Heart left ventricle (tissue), 16 donors: ENCODE measurements around the gene GTF2F2. TPM values are rescaled to one million over a fixed set of nuclear protein-coding genes. Genes with fewer than 3 reads are reported as not detected.
"Not testable (repeated sequence)": the region's sequence is repeated elsewhere in the genome, so short reads cannot be mapped to it uniquely, and the experiment has no call there.

ENCODE experiments used
- ATAC-seq, 4 donors: fragments of 200-7000 bp; cut with Tn5 transposase; one replicate each; pipeline ENCODE4 v1.9.1; 2020 to 2022; ENCODE audit warnings: moderate library complexity in 4 of 4, mild to moderate bottlenecking in 3 of 4, moderate number of reproducible peaks in 1 of 4
- DNase-seq, 5 donors: peaks; one replicate each; pipeline ENCODE4 v3.0.0-alpha.2; 2020
- H3K27ac ChIP-seq, 12 donors: fragments of 200-600 bp; sonication (generic) in 4 of 12; one replicate each; pipeline versions ENCODE4 v1.5.0 to v1.8.0; 2016 to 2022; ENCODE audit warnings: mild to moderate bottlenecking in 2 of 12
- H3K27me3 ChIP-seq, 9 donors: fragments of 200-600 bp; sonication (generic) in 2 of 9; one replicate each; pipeline versions ENCODE4 v1.5.1 to v1.8.0; 2016 to 2022; ENCODE audit warnings: mild to moderate bottlenecking in 3 of 9
- H3K36me3 ChIP-seq, 9 donors: fragments of 200-600 bp; sonication (generic) in 2 of 9; one replicate each; pipeline versions ENCODE4 v1.5.0 to v1.8.0; 2018 to 2022; ENCODE audit warnings: mild to moderate bottlenecking in 2 of 9
- H3K4me1 ChIP-seq, 12 donors: fragments of 200-600 bp; sonication (generic) in 4 of 12; one replicate each; pipeline versions ENCODE4 v1.5.0 to v1.8.0; 2016 to 2022; ENCODE audit warnings: mild to moderate bottlenecking in 3 of 12
- H3K4me3 ChIP-seq, 12 donors: fragments of 200-600 bp; sonication (generic) in 4 of 12; one replicate each; pipeline versions ENCODE4 v1.5.0 to v1.8.0; 2017 to 2022; ENCODE audit warnings: mild to moderate bottlenecking in 9 of 12, moderate library complexity in 4 of 12
- H3K9me3 ChIP-seq, 12 donors: fragments of 200-600 bp; sonication (generic) in 4 of 12; one replicate each; pipeline versions ENCODE4 v1.5.0 to v1.8.0; 2016 to 2022; ENCODE audit warnings: mild to moderate bottlenecking in 1 of 12
- POLR2A ChIP-seq, 2 donors: fragments of 450-650 bp; IDR thresholded peaks; one replicate each; pipeline ENCODE4 v1.6.1; 2017; ENCODE audit warnings: antibody characterized with exemption in 2 of 2, mild to moderate bottlenecking in 2 of 2, moderate library complexity in 2 of 2
- WGBS, 4 donors: extraction: QIAGEN DNeasy Blood & Tissue Kit in 2 of 4; methylation state at CpG; one replicate each; pipeline versions ENCODE4 v1.1.5 to v1.1.7; 2013 to 2018; 5-methylcytosine and 5-hydroxymethylcytosine counted together
- intact Hi-C, 10 donors: fragments of 100-400 bp; cut with DNase I; formaldehyde crosslinking; loops; one replicate each; pipeline versions ENCODE4 v1.11.1 to v1.14.2; 2022
- polyA plus RNA-seq, 2 donors: library from polyadenylated mRNA; stranded (reverse); fragments of 200-250 nt; gene quantifications; one replicate each; pipeline ENCODE4 v1.2.3, GENCODE V29; 2013
- total RNA-seq, 9 donors: library from RNA; depleted of rRNA in 2 of 9; stranded (reverse); fragments of >200 nt in 2 of 9; fragmentation: NEBNext Ultra II Directional in 3 of 9; extraction: Animal tissue kit (Norgen Biotek cat#: 25700) in 3 of 9; gene quantifications; one replicate each; pipeline versions ENCODE4 v1.1.0 to v1.2.4, GENCODE V29; 2016 to 2023
- TF ChIP-seq, protein P1 (sequence below), 12 donors: fragments of 200-600 bp; sonication (generic) in 4 of 12; IDR thresholded peaks; one replicate each; pipeline versions ENCODE4 v1.5.0 to v1.8.0; 2018 to 2022; ENCODE audit warnings: antibody characterized with exemption in 12 of 12, mild to moderate bottlenecking in 5 of 12
- donor health status: ischemic (EF 13 %, LVEDD 7.1; RV severe dilation, severe dysfunction).
- donor health status: healthy with polysubstance abuse.
- donor health status: DM: no; HTN: yes; CAD: no.
- donor health status: DM: no; HTN: no; CAD: no.
- donor health status: ischemic (EF 25% LVEDD 6.9; RV normal size, moderate dysfunction).
- donor health status: ischemic (EF 25% LVEDD 5.7; RV mildly dilated, moderate dysfunction).
- donor health status: healthy.
- donor health status: DM: yes; HTN: yes; CAD: no.
- donor health status: ischemic (EF 35%, LVEDD 5.7; RV mildly dilated, moderate dysfunction).
- donor health status: nonischemic (EF 11% LVEDD 7.7; RV severe dilation, severe dysfunction).
- donor health status: DM: yes; HTN: yes; CAD: no.
- donor health status: PGD.
- donor health status: ischemic (EF 29% LVEDD 5.4; RV normal size, mild dysfunction).
- donor health status: nonischemic (EF 23%, LVEDD 6.1; RV moderate dilation, normal function).

The GTF2F2 gene
- total and polyA plus RNA-seq, 11 donors: 17.7 to 25.4 (median 21.6) TPM

DNA sequence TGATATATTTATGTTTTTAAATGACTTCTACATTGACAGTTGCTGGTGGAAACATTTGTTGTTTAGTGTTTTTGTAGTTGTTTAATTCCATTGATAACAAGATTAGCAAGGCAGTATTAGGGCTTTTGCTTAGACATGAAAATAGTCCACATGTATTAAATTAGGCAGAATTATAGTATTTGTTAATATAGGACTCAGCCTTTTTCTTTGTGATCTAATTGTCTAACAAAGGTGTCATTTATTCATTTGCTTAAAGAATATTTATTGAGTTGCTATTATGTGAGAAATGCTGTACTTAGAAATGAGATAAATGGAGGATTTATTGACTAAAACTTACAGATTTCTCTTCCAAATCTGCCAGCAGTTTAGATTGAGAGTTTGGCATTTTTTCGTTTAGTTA is 122.2 kb downstream of the GTF2F2 start:
- peak overlapping the region in 2 of 12 donors; percentile 13 to 22 for H3K27ac ChIP-seq
- DNase-seq (no peak), ATAC-seq (no peak)
- H3K4me1 ChIP-seq: peaks cover 0 to 16% (median 5%) of the 10 kb centered on the region in 12 donors
- H3K9me3 ChIP-seq: no peaks in the 10 kb centered on the region
- H3K4me3 ChIP-seq: no peak overlapping the region
- TF ChIP-seq, protein P1, sequence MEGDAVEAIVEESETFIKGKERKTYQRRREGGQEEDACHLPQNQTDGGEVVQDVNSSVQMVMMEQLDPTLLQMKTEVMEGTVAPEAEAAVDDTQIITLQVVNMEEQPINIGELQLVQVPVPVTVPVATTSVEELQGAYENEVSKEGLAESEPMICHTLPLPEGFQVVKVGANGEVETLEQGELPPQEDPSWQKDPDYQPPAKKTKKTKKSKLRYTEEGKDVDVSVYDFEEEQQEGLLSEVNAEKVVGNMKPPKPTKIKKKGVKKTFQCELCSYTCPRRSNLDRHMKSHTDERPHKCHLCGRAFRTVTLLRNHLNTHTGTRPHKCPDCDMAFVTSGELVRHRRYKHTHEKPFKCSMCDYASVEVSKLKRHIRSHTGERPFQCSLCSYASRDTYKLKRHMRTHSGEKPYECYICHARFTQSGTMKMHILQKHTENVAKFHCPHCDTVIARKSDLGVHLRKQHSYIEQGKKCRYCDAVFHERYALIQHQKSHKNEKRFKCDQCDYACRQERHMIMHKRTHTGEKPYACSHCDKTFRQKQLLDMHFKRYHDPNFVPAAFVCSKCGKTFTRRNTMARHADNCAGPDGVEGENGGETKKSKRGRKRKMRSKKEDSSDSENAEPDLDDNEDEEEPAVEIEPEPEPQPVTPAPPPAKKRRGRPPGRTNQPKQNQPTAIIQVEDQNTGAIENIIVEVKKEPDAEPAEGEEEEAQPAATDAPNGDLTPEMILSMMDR (IDR thresholded peaks at IDR 0.05): no peak
- no peak for TF ChIP-seq POLR2A (IDR thresholded peaks at IDR 0.05)
- intact Hi-C loops: no loop called here
- H3K27me3 ChIP-seq: no peaks in the 10 kb centered on the region
- H3K36me3 ChIP-seq: no peaks in the 10 kb centered on the region
- 90 to 98% (median 94%) methylated on average over 1 of the region's 1 CpG for WGBS, 4 donors

DNA sequence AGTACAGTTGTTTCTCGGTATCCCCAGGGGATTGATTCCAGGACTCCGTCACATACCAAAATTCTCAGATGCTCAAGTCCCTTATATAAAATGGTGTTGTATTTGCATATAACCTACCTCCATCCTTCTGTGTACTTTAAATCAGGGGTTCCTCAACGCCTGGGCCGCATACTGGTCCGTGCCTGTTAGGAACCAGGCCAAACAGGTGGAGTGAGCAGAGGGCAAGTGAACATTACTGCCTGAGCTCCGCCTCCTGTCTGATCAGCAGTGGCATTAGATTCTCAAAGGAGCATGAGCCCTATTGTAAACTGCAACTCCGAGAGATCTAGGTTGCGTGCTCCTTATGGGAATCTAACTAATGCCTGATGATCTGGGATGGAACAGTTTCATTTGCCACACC is 122.8 kb downstream of the GTF2F2 start:
- peak in 1 of 4 donors; percentile 50 for ATAC-seq
- no peak for TF ChIP-seq POLR2A (IDR thresholded peaks at IDR 0.05)
- TF ChIP-seq, protein P1 (IDR thresholded peaks at IDR 0.05): no peak
- Histone ChIP-seq H3K36me3 (no peaks in the 10 kb centered on the region), H3K4me1 (peaks cover 0 to 16% (median 5%) of the 10 kb centered on the region in 12 donors), H3K4me3 (no peak overlapping the region), H3K27ac (peak overlapping the region in 1 of 12 donors; percentile 22), H3K27me3 (no peaks in the 10 kb centered on the region), H3K9me3 (no peaks in the 10 kb centered on the region)
- intact Hi-C loops: no loop called here
- WGBS, 4 donors: 90 to 96% (median 92%) methylated on average over 8 of the region's 8 CpGs
- DNase-seq: peak in 1 of 5 donors; percentile 29

DNA sequence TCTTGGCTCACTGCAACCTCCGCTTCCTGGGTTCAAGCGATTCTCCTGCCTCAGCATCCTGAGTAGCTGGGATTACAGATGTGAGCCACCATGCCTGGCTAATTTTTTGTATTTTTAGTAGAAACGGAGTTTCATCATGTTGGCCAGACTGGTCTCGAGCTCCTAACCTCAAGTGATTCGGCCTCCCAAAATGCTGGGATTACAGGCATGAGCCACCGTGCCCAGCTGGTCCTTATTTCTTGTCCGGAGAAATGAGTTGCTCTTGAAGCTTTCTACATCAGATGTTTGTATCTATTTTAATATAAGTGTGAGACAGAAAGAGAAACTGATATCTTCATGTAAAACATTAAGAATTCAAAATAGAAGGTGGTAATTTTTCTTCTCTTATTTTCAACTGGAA is 124.4 kb downstream of the GTF2F2 start:
- intact Hi-C loops, H3K27ac ChIP-seq, H3K36me3 ChIP-seq, ATAC-seq, H3K4me3 ChIP-seq, DNase-seq, H3K27me3 ChIP-seq, H3K9me3 ChIP-seq: not testable (repeated sequence)
- 91 to 98% (median 96%) methylated on average over 7 of the region's 7 CpGs for WGBS, 4 donors
- peaks cover 0 to 16% (median 5%) of the 10 kb centered on the region in 12 donors for H3K4me1 ChIP-seq

DNA sequence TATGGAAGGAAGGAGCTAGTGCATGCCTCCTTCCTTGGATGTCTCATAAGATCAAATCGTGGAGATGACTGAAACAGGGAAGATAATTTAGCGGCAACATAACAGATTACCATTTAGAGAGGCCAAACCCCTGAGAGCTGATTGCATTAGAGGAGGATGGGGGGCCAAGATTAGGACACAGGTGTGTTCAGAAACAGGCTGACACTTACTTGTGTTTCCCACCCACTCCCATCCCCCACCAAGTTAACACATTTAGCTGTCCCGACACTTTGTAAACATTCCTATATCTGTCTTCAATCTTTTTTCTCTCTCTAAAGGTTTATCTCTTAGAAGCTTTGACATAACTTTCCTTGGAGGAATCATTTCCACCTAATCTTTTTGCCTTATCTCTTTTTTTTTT is 129.4 kb downstream of the GTF2F2 start:
- WGBS, 4 donors: 84 to 90% (median 86%) methylated on average over 3 of the region's 3 CpGs
- no peak for DNase-seq
- Histone ChIP-seq H3K36me3 (peaks cover 0 to 21% (median 18%) of the 10 kb centered on the region in 9 donors), H3K4me1 (peaks cover 0 to 7% (median 0%) of the 10 kb centered on the region in 12 donors), H3K27me3 (no peaks in the 10 kb centered on the region), H3K9me3 (no peaks in the 10 kb centered on the region), H3K27ac (no peak overlapping the region), H3K4me3 (no peak overlapping the region)
- no peak for TF ChIP-seq POLR2A (IDR thresholded peaks at IDR 0.05)
- TF ChIP-seq, protein P1 (IDR thresholded peaks at IDR 0.05): no peak
- ATAC-seq: no peak
- intact Hi-C loops: no loop called here

DNA sequence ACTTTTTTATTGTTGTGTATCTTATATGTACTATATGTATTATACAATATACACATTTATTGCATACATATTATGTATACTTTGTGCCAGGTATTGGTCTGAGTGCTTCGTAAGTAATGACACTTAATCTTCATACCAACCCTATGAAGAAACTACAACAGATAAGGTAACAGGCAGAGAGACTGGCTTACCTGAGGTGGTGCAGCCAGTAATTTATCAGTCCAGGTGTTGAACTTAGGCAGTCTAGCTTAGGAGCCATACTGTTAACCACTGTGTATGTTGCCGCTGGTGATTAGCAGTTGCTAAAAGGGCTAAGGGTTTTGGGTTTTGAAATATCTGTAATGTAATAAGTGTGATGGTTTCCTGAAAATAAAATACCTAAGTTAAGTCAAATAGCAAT is 134.1 kb downstream of the GTF2F2 start:
- peaks cover 0 to 14% (median 1%) of the 10 kb centered on the region in 12 donors for H3K4me1 ChIP-seq
- intact Hi-C loops: no loop called here
- H3K4me3 ChIP-seq: no peak overlapping the region
- no peaks in the 10 kb centered on the region for H3K27me3 ChIP-seq
- no peak for DNase-seq
- H3K9me3 ChIP-seq: no peaks in the 10 kb centered on the region
- H3K27ac ChIP-seq: no peak overlapping the region
- H3K36me3 ChIP-seq: peaks cover 0 to 22% (median 18%) of the 10 kb centered on the region in 9 donors
- no peak for TF ChIP-seq POLR2A (IDR thresholded peaks at IDR 0.05)
- TF ChIP-seq, protein P1 (IDR thresholded peaks at IDR 0.05): no peak
- WGBS, 4 donors: 94 to 100% (median 98%) methylated on average over 2 of the region's 2 CpGs
- no peak for ATAC-seq
